HG02938 (cell line): ENCODE measurements around the gene ISL1.

Experiments
- ATAC-seq: cut with Tn5 transposase; IDR thresholded peaks from one replicate; pipeline ENCODE4 v1.9.1; 2021; ENCODE audit warnings: mild to moderate bottlenecking, moderate library complexity; ENCODE audit not compliant: unreplicated experiment

ISL1 gene

GRCh38 chr5:51383131-51384121 lies at the start of gene ISL1:
ISL1 (plus strand) TSS chr5:51383448; CDS start chr5:51383672, 224 bp downstream.
- no peak for ATAC-seq

- no peak for ATAC-seq
Observed at GRCh38 chr5:51336878-51337277, 46.4 kb upstream of the ISL1 start.

- no peak for ATAC-seq
Observed at GRCh38 chr5:51345106-51345505, 38.1 kb upstream of the ISL1 start.

GRCh38 chr5:51347157-51347556 lies 36.1 kb upstream of the ISL1 start:
- ATAC-seq: no peak

GRCh38 chr5:51347704-51348103 lies 35.5 kb upstream of the ISL1 start:
- ATAC-seq: no peak

GRCh38 chr5:51371052-51371451 lies 12.2 kb upstream of the ISL1 start:
- no peak for ATAC-seq

GRCh38 chr5:51373880-51374523 lies 9.2 kb upstream of the ISL1 start:
- ATAC-seq: no peak

- ATAC-seq: no peak
Observed at GRCh38 chr5:51375084-51375483, 8.2 kb upstream of the ISL1 start.

- no peak for ATAC-seq
Observed at GRCh38 chr5:51376509-51376908, 6.7 kb upstream of the ISL1 start.

- ATAC-seq: no peak
Observed at GRCh38 chr5:51377151-51378060, 5.8 kb upstream of the ISL1 start.

GRCh38 chr5:51378061-51378409 lies 5.2 kb upstream of the ISL1 start:
- no peak for ATAC-seq

- ATAC-seq: no peak
Observed at GRCh38 chr5:51378448-51379330, 4.6 kb upstream of the ISL1 start.

- no peak for ATAC-seq
Observed at GRCh38 chr5:51379331-51379700, 3.9 kb upstream of the ISL1 start.

- no peak for ATAC-seq
Observed at GRCh38 chr5:51380603-51381207, 2.5 kb upstream of the ISL1 start.

GRCh38 chr5:51381761-51382474 lies 1.3 kb upstream of the ISL1 start:
- ATAC-seq: no peak

- no peak for ATAC-seq
Observed at GRCh38 chr5:51382521-51383130, 622 bp upstream of the ISL1 start.

- no peak for ATAC-seq
Observed at GRCh38 chr5:51384281-51384840, 1.1 kb downstream of the ISL1 start.

GRCh38 chr5:51385216-51385615 lies 2.0 kb downstream of the ISL1 start:
- no peak for ATAC-seq
